ENCODE results near the gene HLCS.

The HLCS gene

GRCh38 chr21:36916718-36917117 is 49.8 kb downstream of the HLCS start:
- H3K36me3 ChIP-seq (ENCODE audit: insufficient read depth, insufficient read length, low read length), result no peaks in the 10 kb centered on the region
- TF ChIP-seq SUZ12 (IDR thresholded peaks at IDR 0.05; ENCODE audit: extremely low read depth, insufficient read depth, insufficient read length) (no peak), ZNF274 (IDR thresholded peaks at IDR 0.05; ENCODE audit: low read depth, low read length) (no peak), YY1 (IDR thresholded peaks at IDR 0.05; ENCODE audit: insufficient read depth, insufficient read length) (no peak)
- no peak for DNase-seq (ENCODE audit: low read depth, low spot score)
- no peak overlapping the region for H3K9ac ChIP-seq (ENCODE audit: insufficient read length, low read depth)
- no peaks in the 10 kb centered on the region for H3K27me3 ChIP-seq (ENCODE audit: insufficient read depth, insufficient read length)
- H3K4me3 ChIP-seq (ENCODE audit: insufficient read length, low read depth), result no peak overlapping the region
- H3K9me3 ChIP-seq (ENCODE audit: insufficient read depth, low read length), result no peaks in the 10 kb centered on the region
- H3K4me1 ChIP-seq (ENCODE audit: insufficient read depth, insufficient read length), result peaks cover 21% of the 10 kb centered on the region

DNA sequence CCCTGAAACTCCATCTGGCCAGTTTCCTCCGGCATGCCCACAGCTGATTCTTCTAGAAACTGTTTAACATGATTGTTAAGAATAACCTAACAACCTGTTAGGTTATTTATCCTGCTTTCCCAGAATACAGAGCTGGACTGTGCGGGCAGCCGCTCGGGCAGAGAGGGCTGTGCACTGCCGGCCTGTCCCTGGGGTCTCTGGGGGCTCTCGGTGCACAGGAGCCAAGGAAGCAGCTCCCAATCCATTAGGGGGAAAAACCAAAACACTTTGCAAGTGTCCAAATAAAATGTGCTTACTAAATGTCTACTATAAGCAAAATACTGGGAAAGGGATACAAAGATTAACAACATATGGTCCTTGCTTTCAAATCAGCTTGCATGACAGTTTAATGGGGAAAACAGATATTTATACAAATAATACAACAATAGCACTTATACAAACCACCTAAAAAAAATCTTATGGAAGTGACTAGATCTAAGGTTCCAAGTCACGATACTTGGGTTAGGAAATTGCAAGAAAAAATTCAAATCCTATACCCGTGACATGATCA is 50.7 kb downstream of the HLCS start:
- no peak overlapping the region for H3K4me3 ChIP-seq (ENCODE audit: insufficient read length, low read depth)
- TF ChIP-seq ZNF274 (IDR thresholded peaks at IDR 0.05; ENCODE audit: low read depth, low read length), result no peak
- TF ChIP-seq YY1 (IDR thresholded peaks at IDR 0.05; ENCODE audit: insufficient read depth, insufficient read length), result no peak
- no peak for TF ChIP-seq SUZ12 (IDR thresholded peaks at IDR 0.05; ENCODE audit: extremely low read depth, insufficient read depth, insufficient read length)

GRCh38 chr21:36915014-36915695 is 51.3 kb downstream of the HLCS start:
- H3K27me3 ChIP-seq (ENCODE audit: insufficient read depth, insufficient read length), result no peaks in the 10 kb centered on the region
- no peak for DNase-seq (ENCODE audit: low read depth, low spot score)
- no peak overlapping the region for H3K4me3 ChIP-seq (ENCODE audit: insufficient read length, low read depth)

More for the DNA sequence above, 50.7 kb downstream of the HLCS start:
- no peak for DNase-seq (ENCODE audit: low read depth, low spot score)
- H3K4me1 ChIP-seq (ENCODE audit: insufficient read depth, insufficient read length), result peaks cover 26% of the 10 kb centered on the region
- no peaks in the 10 kb centered on the region for H3K9me3 ChIP-seq (ENCODE audit: insufficient read depth, low read length)
- no peaks in the 10 kb centered on the region for H3K36me3 ChIP-seq (ENCODE audit: insufficient read depth, insufficient read length, low read length)
- H3K27me3 ChIP-seq (ENCODE audit: insufficient read depth, insufficient read length), result no peaks in the 10 kb centered on the region
- no peak overlapping the region for H3K9ac ChIP-seq (ENCODE audit: insufficient read length, low read depth)

GRCh38 chr21:36914244-36915013 is 52.0 kb downstream of the HLCS start:
- H3K36me3 ChIP-seq (ENCODE audit: insufficient read depth, insufficient read length, low read length), result no peaks in the 10 kb centered on the region
- TF ChIP-seq YY1 (IDR thresholded peaks at IDR 0.05; ENCODE audit: insufficient read depth, insufficient read length) (no peak), SUZ12 (IDR thresholded peaks at IDR 0.05; ENCODE audit: extremely low read depth, insufficient read depth, insufficient read length) (no peak), ZNF274 (IDR thresholded peaks at IDR 0.05; ENCODE audit: low read depth, low read length) (no peak)
- no peaks in the 10 kb centered on the region for H3K9me3 ChIP-seq (ENCODE audit: insufficient read depth, low read length)
- DNase-seq (ENCODE audit: low read depth, low spot score), result peak; percentile 43
- H3K27me3 ChIP-seq (ENCODE audit: insufficient read depth, insufficient read length), result no peaks in the 10 kb centered on the region
- peaks cover 29% of the 10 kb centered on the region for H3K4me1 ChIP-seq (ENCODE audit: insufficient read depth, insufficient read length)
- H3K4me3 ChIP-seq (ENCODE audit: insufficient read length, low read depth), result no peak overlapping the region
- H3K9ac ChIP-seq (ENCODE audit: insufficient read length, low read depth), result no peak overlapping the region

More at GRCh38 chr21:36915014-36915695, 51.3 kb downstream of the HLCS start:
- Histone ChIP-seq H3K9ac (ENCODE audit: insufficient read length, low read depth) (no peak overlapping the region), H3K4me1 (ENCODE audit: insufficient read depth, insufficient read length) (peaks cover 29% of the 10 kb centered on the region), H3K36me3 (ENCODE audit: insufficient read depth, insufficient read length, low read length) (no peaks in the 10 kb centered on the region), H3K9me3 (ENCODE audit: insufficient read depth, low read length) (no peaks in the 10 kb centered on the region)
- TF ChIP-seq SUZ12 (IDR thresholded peaks at IDR 0.05; ENCODE audit: extremely low read depth, insufficient read depth, insufficient read length), result no peak
- no peak for TF ChIP-seq ZNF274 (IDR thresholded peaks at IDR 0.05; ENCODE audit: low read depth, low read length)
- TF ChIP-seq YY1 (IDR thresholded peaks at IDR 0.05; ENCODE audit: insufficient read depth, insufficient read length), result no peak

GRCh38 chr21:36913247-36914169 is 53.0 kb downstream of the HLCS start:
- H3K27me3 ChIP-seq (ENCODE audit: insufficient read depth, insufficient read length), result no peaks in the 10 kb centered on the region
- H3K36me3 ChIP-seq (ENCODE audit: insufficient read depth, insufficient read length, low read length), result no peaks in the 10 kb centered on the region
- H3K4me3 ChIP-seq (ENCODE audit: insufficient read length, low read depth), result no peak overlapping the region
- no peaks in the 10 kb centered on the region for H3K9me3 ChIP-seq (ENCODE audit: insufficient read depth, low read length)
- DNase-seq (ENCODE audit: low read depth, low spot score), result no peak
- H3K9ac ChIP-seq (ENCODE audit: insufficient read length, low read depth), result no peak overlapping the region
- no peak for TF ChIP-seq YY1 (IDR thresholded peaks at IDR 0.05; ENCODE audit: insufficient read depth, insufficient read length)
- TF ChIP-seq SUZ12 (IDR thresholded peaks at IDR 0.05; ENCODE audit: extremely low read depth, insufficient read depth, insufficient read length), result no peak
- no peak for TF ChIP-seq ZNF274 (IDR thresholded peaks at IDR 0.05; ENCODE audit: low read depth, low read length)
- H3K4me1 ChIP-seq (ENCODE audit: insufficient read depth, insufficient read length), result peaks cover 29% of the 10 kb centered on the region

- no peaks in the 10 kb centered on the region for H3K9me3 ChIP-seq (ENCODE audit: insufficient read depth, low read length)
- no peaks in the 10 kb centered on the region for H3K36me3 ChIP-seq (ENCODE audit: insufficient read depth, insufficient read length, low read length)
- H3K4me1 ChIP-seq (ENCODE audit: insufficient read depth, insufficient read length), result peaks cover 25% of the 10 kb centered on the region
- TF ChIP-seq YY1 (IDR thresholded peaks at IDR 0.05; ENCODE audit: insufficient read depth, insufficient read length) (no peak), ZNF274 (IDR thresholded peaks at IDR 0.05; ENCODE audit: low read depth, low read length) (no peak), SUZ12 (IDR thresholded peaks at IDR 0.05; ENCODE audit: extremely low read depth, insufficient read depth, insufficient read length) (no peak)
- H3K4me3 ChIP-seq (ENCODE audit: insufficient read length, low read depth), result no peak overlapping the region
- no peak for DNase-seq (ENCODE audit: low read depth, low spot score)
- H3K27me3 ChIP-seq (ENCODE audit: insufficient read depth, insufficient read length), result no peaks in the 10 kb centered on the region
- H3K9ac ChIP-seq (ENCODE audit: insufficient read length, low read depth), result peak overlapping the region; percentile 0
Observed at GRCh38 chr21:36910581-36911307, 55.7 kb downstream of the HLCS start.

All from NT2/D1 (cell line).